Activated CD4-positive, alpha-beta T cell treated with anti-CD3 and anti-CD28 coated beads for 1 hour (primary cell): ENCODE measurements around the gene EME1.
"Not testable (repeated sequence)": the region's sequence is repeated elsewhere in the genome, so short reads cannot be mapped to it uniquely, and the experiment has no call there.

Experiments
- DNase-seq: peaks from one replicate; pipeline ENCODE4 v3.0.0-alpha.2; 2020

EME1 gene

DNA sequence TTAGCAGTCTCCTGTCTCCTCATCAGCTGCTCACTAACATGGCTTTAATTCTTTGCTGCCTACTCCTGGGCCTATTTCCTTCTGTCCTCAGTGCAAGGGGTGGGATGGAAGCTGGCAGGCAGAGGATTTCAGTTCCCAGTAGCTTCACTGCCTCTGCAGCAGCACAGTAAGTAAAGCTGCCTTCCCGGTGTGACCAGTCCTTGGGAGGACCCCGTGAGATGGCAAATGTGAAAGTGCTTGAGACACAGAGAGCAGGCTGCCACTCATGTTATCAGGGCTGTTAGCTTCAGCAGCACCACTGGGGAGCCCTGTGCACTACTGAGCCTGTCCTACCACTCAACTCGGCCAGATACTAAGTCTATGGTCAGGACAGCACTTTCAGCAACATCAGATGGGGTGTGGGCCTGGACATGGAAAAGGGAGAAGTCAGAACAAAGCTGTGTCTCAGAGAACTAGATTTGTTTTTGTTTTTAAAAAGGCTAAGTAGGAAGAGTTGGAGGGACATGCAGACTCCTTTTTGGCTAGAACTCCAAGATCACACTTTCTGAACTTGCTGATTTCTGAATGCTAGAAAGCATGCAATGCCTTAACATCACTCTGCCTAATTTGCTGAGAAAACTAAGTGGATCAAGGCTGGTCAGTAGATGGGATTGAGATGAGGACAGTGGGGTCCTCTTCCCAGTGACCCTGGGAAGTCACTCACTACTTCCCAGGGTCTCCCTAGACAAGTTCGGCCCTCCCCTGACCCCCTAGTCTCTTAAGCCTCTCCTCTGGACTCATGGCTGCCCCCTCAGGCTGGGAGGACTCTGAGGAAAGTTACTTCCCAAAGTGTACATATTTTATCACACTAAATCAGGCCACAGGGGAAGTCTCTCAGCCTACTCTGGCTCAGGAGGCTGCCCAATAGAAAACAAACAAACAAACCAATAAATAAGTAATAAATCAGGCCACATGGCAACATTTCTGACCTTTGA is 54.1 kb downstream of the EME1 start:
- DNase-seq: no peak

DNA sequence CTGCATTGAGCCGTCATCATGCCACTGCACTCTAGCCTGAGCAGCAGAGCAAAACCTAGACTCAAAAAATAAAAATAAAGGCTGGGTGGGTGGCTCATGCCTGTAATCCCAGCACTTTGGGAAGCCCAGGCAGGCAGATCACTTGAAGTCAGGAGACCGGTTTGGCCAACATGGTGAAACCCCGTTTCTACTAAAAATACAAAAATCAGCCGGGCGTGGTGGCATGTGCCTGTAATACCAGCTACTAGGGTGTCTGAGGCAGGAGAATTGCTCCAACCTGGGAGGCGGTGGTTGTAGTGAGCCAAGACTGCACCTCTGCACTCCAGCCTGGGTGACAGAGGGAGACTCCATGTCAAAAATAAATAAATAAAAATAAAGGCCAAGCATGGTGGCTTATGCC is 55.1 kb downstream of the EME1 start:
- not testable (repeated sequence) for DNase-seq

DNA sequence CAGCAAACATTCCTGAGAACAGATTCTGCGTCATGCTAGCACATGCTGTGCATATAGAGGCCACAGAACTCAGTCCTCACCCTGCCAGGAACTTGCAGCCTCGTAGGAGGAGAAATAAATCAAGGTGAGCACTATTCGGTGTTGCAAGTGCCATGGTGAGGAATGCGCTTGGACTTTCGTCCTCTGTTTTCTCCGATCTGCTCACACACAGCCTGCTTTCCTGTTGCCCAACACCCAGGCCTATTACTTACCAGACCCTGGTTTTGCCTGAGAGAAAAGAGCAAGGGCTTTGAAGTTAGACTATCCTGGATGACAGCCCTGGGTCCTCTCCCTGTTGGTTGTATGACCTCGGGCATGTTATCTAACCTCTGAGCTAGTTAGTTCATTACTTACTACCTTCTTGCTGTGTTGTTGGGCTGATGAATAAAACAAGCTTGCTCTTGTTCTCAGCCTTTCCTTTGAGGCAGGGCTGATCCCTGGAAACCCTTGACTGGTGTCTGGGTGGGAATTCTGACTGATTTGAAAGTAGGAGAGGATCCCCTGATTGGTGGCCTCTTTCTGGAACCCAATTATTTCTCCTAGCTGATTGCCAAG is 55.9 kb downstream of the EME1 start:
- DNase-seq: no peak

DNA sequence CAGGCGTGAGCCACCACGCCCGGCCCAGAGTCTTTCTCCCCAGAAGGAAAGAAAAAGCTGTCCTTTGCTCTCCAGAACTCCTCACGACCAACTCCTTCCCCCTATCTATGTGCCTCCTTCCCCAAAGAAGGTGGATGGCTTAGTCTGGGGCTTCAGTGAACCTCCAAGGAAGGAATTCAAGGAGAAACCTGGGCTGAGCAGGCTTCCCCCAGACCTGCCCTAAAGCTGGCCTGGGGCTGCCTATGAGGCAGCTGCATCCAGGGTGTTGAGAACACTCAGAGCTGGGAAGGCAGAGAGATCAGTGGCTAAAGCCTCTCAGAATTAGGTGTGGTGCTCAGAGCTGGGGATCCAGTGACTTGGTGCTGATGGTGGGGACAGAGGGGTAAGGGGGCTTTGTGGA is 56.8 kb downstream of the EME1 start:
- no peak for DNase-seq
